Measurements from ENCODE around the gene ALDH1L1.

Gene ALDH1L1

GRCh38 chr3:126108676-126109050 is 71.7 kb downstream of the ALDH1L1 start:
- ChIA-PET POLR2A (no interaction called here), CTCF (no interaction called here)
- Histone ChIP-seq H3K27ac (ENCODE audit: extremely low read depth, low read depth, low read length) (no peak overlapping the region), H3K36me3 (ENCODE audit: control insufficient read depth in 2 of 2, insufficient read depth in 1 of 2, low read length in 2 of 2) (no peaks in the 10 kb centered on the region), H3K4me1 (ENCODE audit: control insufficient read depth, insufficient read depth, low read length) (no peaks in the 10 kb centered on the region), H3K9me3 (ENCODE audit: control insufficient read depth, insufficient read depth, low read depth, low read length) (no peaks in the 10 kb centered on the region), H3K4me3 (ENCODE audit: low read depth, low read length) (no peak overlapping the region)
- no peak for TF ChIP-seq ZSCAN18 (tag by site-specific recombination; IDR thresholded peaks at IDR 0.05)
- TF ChIP-seq ZNF202 (tag by site-specific recombination; IDR thresholded peaks at IDR 0.05; ENCODE audit: borderline replicate concordance): no peak
- TF ChIP-seq ZNF16 (tag by site-specific recombination; IDR thresholded peaks at IDR 0.05; ENCODE audit: low read depth): no peak

GRCh38 chr3:126107957-126108675 is 72.3 kb downstream of the ALDH1L1 start:
- H3K9me3 ChIP-seq (ENCODE audit: control insufficient read depth, insufficient read depth, low read depth, low read length): no peaks in the 10 kb centered on the region
- CTCF ChIA-PET: no interaction called here
- POLR2A ChIA-PET: no interaction called here
- no peaks in the 10 kb centered on the region for H3K36me3 ChIP-seq (ENCODE audit: control insufficient read depth in 2 of 2, insufficient read depth in 1 of 2, low read length in 2 of 2)
- TF ChIP-seq ZNF248 (tag by site-specific recombination; IDR thresholded peaks at IDR 0.05) (no peak), ZNF214 (tag by site-specific recombination; IDR thresholded peaks at IDR 0.05; ENCODE audit: borderline replicate concordance) (no peak), ATF2 (tag by site-specific recombination; IDR thresholded peaks at IDR 0.05; ENCODE audit: low read depth) (no peak)
- H3K4me3 ChIP-seq (ENCODE audit: low read depth, low read length): no peak overlapping the region
- no peak overlapping the region for H3K27ac ChIP-seq (ENCODE audit: extremely low read depth, low read depth, low read length)
- H3K4me1 ChIP-seq (ENCODE audit: control insufficient read depth, insufficient read depth, low read length): no peaks in the 10 kb centered on the region

GRCh38 chr3:126107203-126107939 is 73.0 kb downstream of the ALDH1L1 start:
- POLR2A ChIA-PET: no interaction called here

More at GRCh38 chr3:126107203-126107939, 73.0 kb downstream of the ALDH1L1 start:
- Histone ChIP-seq H3K27ac (ENCODE audit: extremely low read depth, low read depth, low read length) (no peak overlapping the region), H3K4me3 (ENCODE audit: low read depth, low read length) (no peak overlapping the region), H3K4me1 (ENCODE audit: control insufficient read depth, insufficient read depth, low read length) (no peaks in the 10 kb centered on the region), H3K9me3 (ENCODE audit: control insufficient read depth, insufficient read depth, low read depth, low read length) (no peaks in the 10 kb centered on the region), H3K36me3 (ENCODE audit: control insufficient read depth in 2 of 2, insufficient read depth in 1 of 2, low read length in 2 of 2) (no peaks in the 10 kb centered on the region)
- CTCF ChIA-PET: no interaction called here
- TF ChIP-seq GLIS1 (tag by site-specific recombination; IDR thresholded peaks at IDR 0.05): peak; percentile 59
- TF ChIP-seq PBX3 (CRISPR knock-in tag; IDR thresholded peaks at IDR 0.05): no peak
- TF ChIP-seq HOXD13 (CRISPR knock-in tag; IDR thresholded peaks at IDR 0.05; ENCODE audit: borderline replicate concordance): no peak
- TF ChIP-seq, protein P1, sequence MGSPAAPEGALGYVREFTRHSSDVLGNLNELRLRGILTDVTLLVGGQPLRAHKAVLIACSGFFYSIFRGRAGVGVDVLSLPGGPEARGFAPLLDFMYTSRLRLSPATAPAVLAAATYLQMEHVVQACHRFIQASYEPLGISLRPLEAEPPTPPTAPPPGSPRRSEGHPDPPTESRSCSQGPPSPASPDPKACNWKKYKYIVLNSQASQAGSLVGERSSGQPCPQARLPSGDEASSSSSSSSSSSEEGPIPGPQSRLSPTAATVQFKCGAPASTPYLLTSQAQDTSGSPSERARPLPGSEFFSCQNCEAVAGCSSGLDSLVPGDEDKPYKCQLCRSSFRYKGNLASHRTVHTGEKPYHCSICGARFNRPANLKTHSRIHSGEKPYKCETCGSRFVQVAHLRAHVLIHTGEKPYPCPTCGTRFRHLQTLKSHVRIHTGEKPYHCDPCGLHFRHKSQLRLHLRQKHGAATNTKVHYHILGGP (tag by site-specific recombination; IDR thresholded peaks at IDR 0.05): no peak
- TF ChIP-seq ZBTB1 (tag by site-specific recombination; IDR thresholded peaks at IDR 0.05): no peak
